Trophoblast cell (in vitro differentiated cells and primary cell): ENCODE measurements around the gene ISG20L2.

Source experiments
- DNase-seq, 2 donors: peaks; one replicate each; pipeline ENCODE4 v3.0.0-alpha.2; 2016
- H2AFZ ChIP-seq: 2 replicates; pipeline ENCODE4 v1.6.1; 2013; ENCODE audit warnings: low read length, moderate library complexity, mild to moderate bottlenecking; ENCODE audit not compliant: insufficient read depth, poor library complexity
- H2AK5ac ChIP-seq: 2 replicates; pipeline ENCODE4 v1.6.1; 2013; ENCODE audit warnings: mild to moderate bottlenecking, low read length
- H2BK120ac ChIP-seq: 2 replicates; pipeline ENCODE4 v1.6.1; 2013; ENCODE audit warnings: low read length, mild to moderate bottlenecking, moderate library complexity; ENCODE audit not compliant: insufficient read depth, poor library complexity
- H2BK12ac ChIP-seq: 2 replicates; pipeline ENCODE4 v1.6.1; 2013; ENCODE audit warnings: mild to moderate bottlenecking, low read length, moderate library complexity
- H2BK5ac ChIP-seq: 2 replicates; pipeline ENCODE4 v1.6.1; 2013; ENCODE audit warnings: low read length, low read depth, moderate library complexity, mild to moderate bottlenecking; ENCODE audit not compliant: poor library complexity
- H3K14ac ChIP-seq: 2 replicates; pipeline ENCODE4 v1.6.1; 2013; ENCODE audit warnings: mild to moderate bottlenecking, low read length
- H3K18ac ChIP-seq: 2 replicates; pipeline ENCODE4 v1.6.1; 2013; ENCODE audit warnings: mild to moderate bottlenecking, low read length
- H3K23ac ChIP-seq: 2 replicates; pipeline ENCODE4 v1.6.1; 2013; ENCODE audit warnings: low read length
- H3K27ac ChIP-seq: 2 replicates; pipeline ENCODE4 v1.5.1; 2013; ENCODE audit warnings: low read depth, mild to moderate bottlenecking, inconsistent platforms, low read length, moderate library complexity
- H3K27me3 ChIP-seq: 2 replicates; pipeline ENCODE4 v1.6.1; 2013; ENCODE audit warnings: inconsistent platforms, mild to moderate bottlenecking, low read length, moderate library complexity; ENCODE audit not compliant: insufficient read depth
- H3K36me3 ChIP-seq, 2 experiments: 1 replicate in 1 of 2; 2 replicates in 1 of 2; pipeline ENCODE4 v1.6.1; 2013; ENCODE audit warnings: low read length in 2 of 2, mild to moderate bottlenecking in 2 of 2, moderate library complexity in 1 of 2; ENCODE audit not compliant: insufficient read depth in 2 of 2, control insufficient read depth in 1 of 2
- H3K4ac ChIP-seq: 2 replicates; pipeline ENCODE4 v1.6.1; 2013; ENCODE audit warnings: low read depth, mild to moderate bottlenecking, low read length, moderate library complexity
- H3K4me1 ChIP-seq, 2 experiments: 1 replicate in 1 of 2; 2 replicates in 1 of 2; pipeline ENCODE4 v1.6.1; 2013; ENCODE audit warnings: low read length in 2 of 2, mild to moderate bottlenecking in 2 of 2, moderate library complexity in 1 of 2; ENCODE audit not compliant: insufficient read depth in 2 of 2, control insufficient read depth in 1 of 2
- H3K4me2 ChIP-seq: 2 replicates; pipeline ENCODE4 v1.6.1; 2013; ENCODE audit warnings: inconsistent platforms, mild to moderate bottlenecking, low read length, moderate library complexity
- H3K4me3 ChIP-seq: 2 replicates; pipeline ENCODE4 v1.5.1; 2013; ENCODE audit warnings: mild to moderate bottlenecking, low read depth, low read length, inconsistent platforms
- H3K79me1 ChIP-seq: one replicate; pipeline ENCODE4 v1.6.1; 2013; ENCODE audit warnings: low read length
- H3K79me2 ChIP-seq: 2 replicates; pipeline ENCODE4 v1.6.1; 2013; ENCODE audit warnings: low read length, mild to moderate bottlenecking; ENCODE audit not compliant: control insufficient read depth, insufficient read depth, poor library complexity
- H3K9ac ChIP-seq: 2 replicates; pipeline ENCODE4 v1.6.1; 2013; ENCODE audit warnings: mild to moderate bottlenecking, low read length
- H3K9me3 ChIP-seq: 2 replicates; pipeline ENCODE4 v1.6.1; 2013; ENCODE audit warnings: low read depth, mild to moderate bottlenecking, control low read depth, inconsistent platforms, low read length; ENCODE audit not compliant: insufficient read depth
- H4K12ac ChIP-seq: 2 replicates; pipeline ENCODE4 v1.6.1; 2013; ENCODE audit warnings: low read depth, mild to moderate bottlenecking, low read length, moderate library complexity
- H4K8ac ChIP-seq: 2 replicates; pipeline ENCODE4 v1.6.1; 2013; ENCODE audit warnings: low read depth, mild to moderate bottlenecking, low read length, moderate library complexity
- H4K91ac ChIP-seq: one replicate; pipeline ENCODE4 v1.6.1; 2013; ENCODE audit warnings: low read depth, mild to moderate bottlenecking, low read length, moderate library complexity
- WGBS: extraction: QIAGEN DNeasy Blood & Tissue Kit; methylation state at CpG from one replicate; pipeline ENCODE4 v1.1.7; 2013; ENCODE audit warnings: missing lambda C conversion rate; ENCODE audit not compliant: insufficient read length, insufficient coverage; ENCODE audit errors: extremely low coverage; 5-methylcytosine and 5-hydroxymethylcytosine counted together

Gene ISG20L2

GRCh38 chr1:156676114-156676819 is 52.3 kb downstream of the ISG20L2 start:
- Histone ChIP-seq H3K18ac (peak overlapping the region; percentile 97), H3K36me3 (peaks cover 29 to 31% of the 10 kb centered on the region in 2 experiments), H3K4me1 (peaks cover 21 to 36% of the 10 kb centered on the region in 2 experiments), H4K91ac (peak overlapping the region; percentile 91), H3K4me3 (peak overlapping the region; percentile 90), H2AK5ac (peak overlapping the region; percentile 65), H3K27ac (peak overlapping the region; percentile 65), H4K12ac (peak overlapping the region; percentile 54), H2BK12ac (peak overlapping the region; percentile 79), H2BK120ac (peak overlapping the region; percentile 82), H3K79me2 (peaks cover 26% of the 10 kb centered on the region), H3K4ac (peak overlapping the region; percentile 96), H4K8ac (peak overlapping the region; percentile 72), H3K14ac (peak overlapping the region; percentile 86), H2AFZ (peak overlapping the region; percentile 61), H3K9me3 (no peaks in the 10 kb centered on the region), H2BK5ac (peak overlapping the region; percentile 97), H3K9ac (peak overlapping the region; percentile 81), H3K27me3 (no peaks in the 10 kb centered on the region), H3K4me2 (peak overlapping the region; percentile 78), H3K79me1 (peaks cover 28% of the 10 kb centered on the region), H3K23ac (no peak overlapping the region)
- no CpG with 5 or more reads among the region's 49 CpGs for WGBS
- no peak for DNase-seq

- Histone ChIP-seq H3K18ac (peak overlapping the region; percentile 38), H3K27ac (no peak overlapping the region), H4K91ac (peak overlapping the region; percentile 91), H2AK5ac (no peak overlapping the region), H2AFZ (no peak overlapping the region), H2BK12ac (no peak overlapping the region), H3K4me1 (peaks cover 28 to 43% of the 10 kb centered on the region in 2 experiments), H3K14ac (peak overlapping the region; percentile 22), H3K9ac (peak overlapping the region; percentile 81), H2BK120ac (no peak overlapping the region), H3K9me3 (no peaks in the 10 kb centered on the region), H4K12ac (no peak overlapping the region), H2BK5ac (peak overlapping the region; percentile 97), H3K27me3 (no peaks in the 10 kb centered on the region), H3K79me2 (peaks cover 26% of the 10 kb centered on the region), H3K36me3 (peaks cover 31 to 34% of the 10 kb centered on the region in 2 experiments), H3K4ac (peak overlapping the region; percentile 96), H3K23ac (no peak overlapping the region), H4K8ac (no peak overlapping the region), H3K4me3 (peak overlapping the region; percentile 90), H3K4me2 (peak overlapping the region; percentile 78), H3K79me1 (peaks cover 28% of the 10 kb centered on the region)
- WGBS: 100% methylated on average over 1 of the region's 18 CpGs
- DNase-seq: no peak
Observed at GRCh38 chr1:156675210-156676113, 53.1 kb downstream of the ISG20L2 start.

GRCh38 chr1:156673387-156674121 is 55.0 kb downstream of the ISG20L2 start:
- Histone ChIP-seq H4K12ac (no peak overlapping the region), H3K4me1 (peaks cover 45 to 62% of the 10 kb centered on the region in 2 experiments), H3K18ac (peak overlapping the region; percentile 23), H3K79me2 (peaks cover 26% of the 10 kb centered on the region), H3K27me3 (no peaks in the 10 kb centered on the region), H2BK5ac (no peak overlapping the region), H3K4me3 (no peak overlapping the region), H2BK120ac (no peak overlapping the region), H3K79me1 (peaks cover 38% of the 10 kb centered on the region), H3K4me2 (peak overlapping the region; percentile 78), H3K23ac (no peak overlapping the region), H2AFZ (no peak overlapping the region), H3K9ac (peak overlapping the region; percentile 6), H3K27ac (no peak overlapping the region), H3K14ac (peak overlapping the region; percentile 63), H3K36me3 (peaks cover 34% of the 10 kb centered on the region in 2 experiments), H4K91ac (no peak overlapping the region), H2BK12ac (no peak overlapping the region), H3K9me3 (no peaks in the 10 kb centered on the region), H2AK5ac (no peak overlapping the region), H4K8ac (no peak overlapping the region), H3K4ac (no peak overlapping the region)
- no peak for DNase-seq
- no CpG with 5 or more reads among the region's 8 CpGs for WGBS
